SJSA1 (cell line): ENCODE measurements around the gene HIPK4. TPM values are rescaled to one million over a fixed set of nuclear protein-coding genes. Genes with fewer than 3 reads are reported as not detected.
"Not testable (repeated sequence)": the region's sequence is repeated elsewhere in the genome, so short reads cannot be mapped to it uniquely, and the experiment has no call there.

Experiments
- DNase-seq, 2 experiments: peaks; one replicate each; pipeline ENCODE4 v3.0.0-alpha.2; 2015 to 2020; ENCODE audit warnings: low spot score in 2 of 2, low read depth in 1 of 2
- H3K27ac ChIP-seq: fragments of 250-450 bp; sonication (Bioruptor Pico); 2 replicates; pipeline ENCODE4 v1.5.1; 2020; ENCODE audit warnings: mild to moderate bottlenecking, moderate library complexity
- H3K27me3 ChIP-seq: fragments of 250-450 bp; sonication (Bioruptor Pico); replicated peaks from 2 replicates; pipeline ENCODE4 v1.5.1; 2020; ENCODE audit warnings: mild to moderate bottlenecking, moderate library complexity
- H3K36me3 ChIP-seq: fragments of 250-450 bp; sonication (Bioruptor Pico); 2 replicates; pipeline ENCODE4 v1.5.1; 2020; ENCODE audit warnings: mild to moderate bottlenecking
- H3K4me1 ChIP-seq: fragments of 250-450 bp; sonication (Bioruptor Pico); replicated peaks from 2 replicates; pipeline ENCODE4 v1.6.1; 2021; ENCODE audit warnings: mild to moderate bottlenecking
- H3K4me3 ChIP-seq: fragments of 250-450 bp; sonication (Bioruptor Pico); 2 replicates; pipeline ENCODE4 v1.5.1; 2020; ENCODE audit warnings: mild to moderate bottlenecking
- H3K9me3 ChIP-seq: fragments of 250-450 bp; sonication (Bioruptor Pico); replicated peaks from 2 replicates; pipeline ENCODE4 v1.5.1; 2020; ENCODE audit warnings: mild to moderate bottlenecking
- total RNA-seq: library from RNA; depleted of rRNA; stranded (reverse); fragments of >200 nt; shearing (Covaris generic); gene quantifications from 2 replicates; pipeline ENCODE4 v1.2.3, GENCODE V29; 2014; rRNA removed

Gene HIPK4, protein sequence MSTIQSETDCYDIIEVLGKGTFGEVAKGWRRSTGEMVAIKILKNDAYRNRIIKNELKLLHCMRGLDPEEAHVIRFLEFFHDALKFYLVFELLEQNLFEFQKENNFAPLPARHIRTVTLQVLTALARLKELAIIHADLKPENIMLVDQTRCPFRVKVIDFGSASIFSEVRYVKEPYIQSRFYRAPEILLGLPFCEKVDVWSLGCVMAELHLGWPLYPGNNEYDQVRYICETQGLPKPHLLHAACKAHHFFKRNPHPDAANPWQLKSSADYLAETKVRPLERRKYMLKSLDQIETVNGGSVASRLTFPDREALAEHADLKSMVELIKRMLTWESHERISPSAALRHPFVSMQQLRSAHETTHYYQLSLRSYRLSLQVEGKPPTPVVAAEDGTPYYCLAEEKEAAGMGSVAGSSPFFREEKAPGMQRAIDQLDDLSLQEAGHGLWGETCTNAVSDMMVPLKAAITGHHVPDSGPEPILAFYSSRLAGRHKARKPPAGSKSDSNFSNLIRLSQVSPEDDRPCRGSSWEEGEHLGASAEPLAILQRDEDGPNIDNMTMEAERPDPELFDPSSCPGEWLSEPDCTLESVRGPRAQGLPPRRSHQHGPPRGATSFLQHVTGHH
- total RNA-seq: 0.08 TPM in 1 of 2 replicates, not detected in the other

- Histone ChIP-seq H3K27ac (no peak within 1 kb of the TSS), H3K4me3 (no peak within 1 kb of the TSS), H3K9me3 (no peaks in the 10 kb centered on the region), H3K4me1 (no peaks in the 10 kb centered on the region), H3K27me3 (no peaks in the 10 kb centered on the region), H3K36me3 (no peaks in the 10 kb centered on the region)
- no peak for DNase-seq
Measured at GRCh38 chr19:40390084-40390742, at the start of gene HIPK4. HIPK4 (minus strand) TSS chr19:40390181; CDS start chr19:40389902, 279 bp downstream.

DNA sequence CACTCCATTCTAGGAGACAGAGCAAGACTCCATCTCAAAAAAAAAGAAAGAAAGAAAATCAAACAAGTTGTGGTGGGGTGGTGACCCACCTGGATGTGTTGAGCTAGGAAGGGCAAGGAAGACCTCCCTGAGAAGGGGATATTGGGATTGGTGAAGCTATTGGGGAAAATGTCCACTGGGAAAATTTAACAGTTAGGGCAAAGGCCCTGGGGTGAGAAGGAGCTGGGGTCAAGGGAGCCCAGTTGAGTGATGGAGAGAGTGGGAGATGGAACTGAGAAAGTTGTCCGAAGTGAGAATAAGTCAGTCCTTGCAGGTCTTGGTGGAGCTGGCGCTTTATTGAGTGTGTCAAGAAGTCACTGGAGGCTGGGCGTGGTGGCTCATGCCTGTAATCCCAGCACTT lies 48.3 kb upstream of the HIPK4 start:
- Histone ChIP-seq H3K27ac (no peak overlapping the region), H3K36me3 (peaks cover 25% of the 10 kb centered on the region), H3K4me1 (peaks cover 19% of the 10 kb centered on the region), H3K4me3 (no peak overlapping the region), H3K27me3 (no peaks in the 10 kb centered on the region), H3K9me3 (no peaks in the 10 kb centered on the region)
- DNase-seq: no peak

GRCh38 chr19:40433391-40434216 lies 43.6 kb upstream of the HIPK4 start:
- Histone ChIP-seq H3K4me3 (peak overlapping the region; percentile 35), H3K9me3 (no peaks in the 10 kb centered on the region), H3K36me3 (no peaks in the 10 kb centered on the region), H3K4me1 (peaks cover 26% of the 10 kb centered on the region), H3K27ac (peak overlapping the region; percentile 88), H3K27me3 (no peaks in the 10 kb centered on the region)
- peak; percentile 89 to 92 for DNase-seq

DNA sequence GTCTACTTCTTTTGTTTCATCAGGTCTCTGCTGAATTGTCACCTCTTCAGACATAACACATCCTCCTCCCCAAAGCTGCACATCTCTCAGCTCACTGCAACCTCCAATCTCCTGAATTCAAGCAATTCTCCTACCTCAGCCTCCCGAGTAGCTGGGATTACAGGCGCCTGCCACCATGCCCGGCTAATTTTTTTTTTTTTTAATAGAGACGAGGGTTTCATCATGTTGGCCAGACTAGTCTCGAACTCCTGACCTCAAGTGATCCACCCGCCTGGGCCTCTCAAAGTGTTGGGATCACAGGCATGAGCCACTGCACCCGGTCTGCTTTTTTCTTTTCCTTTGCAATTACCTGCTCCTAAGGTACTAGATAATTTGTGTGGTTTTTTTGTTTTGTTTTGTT lies 42.8 kb upstream of the HIPK4 start:
- not testable (repeated sequence) for H3K36me3 ChIP-seq, DNase-seq, H3K27me3 ChIP-seq, H3K9me3 ChIP-seq
- H3K4me3 ChIP-seq: peak overlapping the region; percentile 35
- peaks cover 26% of the 10 kb centered on the region for H3K4me1 ChIP-seq
- peak overlapping the region; percentile 88 for H3K27ac ChIP-seq

DNA sequence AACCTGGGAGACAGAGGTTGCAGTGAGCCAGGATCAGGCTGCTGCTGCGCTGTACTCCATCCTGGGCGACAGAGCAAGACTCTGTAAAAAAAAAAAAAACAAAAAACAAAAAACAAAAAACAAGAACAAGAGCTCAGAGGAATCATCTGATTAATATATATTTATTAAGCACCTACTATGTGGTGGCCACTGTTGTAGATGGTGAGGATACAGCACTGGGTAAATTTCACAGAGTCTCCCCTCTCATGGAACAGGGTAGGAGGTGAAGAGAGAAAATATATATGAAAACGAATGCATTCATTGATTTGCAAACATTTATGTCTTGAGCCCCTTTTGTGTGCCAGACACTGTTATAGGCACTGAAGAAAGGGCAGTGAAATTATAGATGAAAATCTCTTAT lies 41.7 kb upstream of the HIPK4 start:
- H3K4me1 ChIP-seq: peaks cover 26% of the 10 kb centered on the region
- H3K4me3 ChIP-seq: no peak overlapping the region
- no peak for DNase-seq
- H3K27ac ChIP-seq: no peak overlapping the region
- H3K9me3 ChIP-seq: no peaks in the 10 kb centered on the region
- H3K36me3 ChIP-seq: no peaks in the 10 kb centered on the region
- H3K27me3 ChIP-seq: no peaks in the 10 kb centered on the region

DNA sequence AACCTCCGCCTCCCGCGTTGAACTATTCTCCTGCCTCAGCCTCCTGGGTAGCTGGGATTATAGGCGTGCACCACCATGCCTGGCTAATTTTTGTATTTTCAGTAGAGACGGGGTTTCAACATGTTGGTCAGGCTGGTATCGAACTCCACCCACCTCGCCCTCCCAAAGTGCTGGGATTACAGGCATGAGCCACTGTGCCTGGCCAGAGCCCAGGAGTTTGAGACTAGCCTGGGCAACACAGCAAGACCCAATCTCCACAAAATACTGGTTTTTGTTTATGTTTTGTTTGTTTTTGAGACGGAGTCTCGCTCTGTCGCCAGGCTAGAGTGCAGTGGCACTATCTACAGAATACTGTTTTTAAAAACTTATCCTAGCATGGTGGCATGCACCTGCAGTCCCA lies 40.3 kb upstream of the HIPK4 start:
- not testable (repeated sequence) for H3K27me3 ChIP-seq, H3K4me3 ChIP-seq, H3K27ac ChIP-seq, DNase-seq, H3K36me3 ChIP-seq, H3K9me3 ChIP-seq
- H3K4me1 ChIP-seq: peaks cover 26% of the 10 kb centered on the region

GRCh38 chr19:40428197-40428596 lies 38.2 kb upstream of the HIPK4 start:
- not testable (repeated sequence) for H3K27me3 ChIP-seq, H3K9me3 ChIP-seq

GRCh38 chr19:40425450-40426287 lies 35.7 kb upstream of the HIPK4 start, which contains the start of gene SERTAD1:
SERTAD1 (minus strand) TSS chr19:40425992; CDS start chr19:40423546, 2,446 bp downstream.
- DNase-seq: peak; percentile 99
- peaks cover 22% of the 10 kb centered on the region for H3K36me3 ChIP-seq
- H3K27ac ChIP-seq: peak within 1 kb of the TSS; percentile 88
- H3K27me3 ChIP-seq: no peaks in the 10 kb centered on the region
- no peaks in the 10 kb centered on the region for H3K9me3 ChIP-seq
- peaks cover 10% of the 10 kb centered on the region for H3K4me1 ChIP-seq
- H3K4me3 ChIP-seq: peak within 1 kb of the TSS; percentile 66

More at GRCh38 chr19:40428197-40428596, 38.2 kb upstream of the HIPK4 start:
- H3K4me3 ChIP-seq, H3K27ac ChIP-seq, H3K36me3 ChIP-seq, DNase-seq: not testable (repeated sequence)
- H3K4me1 ChIP-seq: peaks cover 13% of the 10 kb centered on the region

DNA sequence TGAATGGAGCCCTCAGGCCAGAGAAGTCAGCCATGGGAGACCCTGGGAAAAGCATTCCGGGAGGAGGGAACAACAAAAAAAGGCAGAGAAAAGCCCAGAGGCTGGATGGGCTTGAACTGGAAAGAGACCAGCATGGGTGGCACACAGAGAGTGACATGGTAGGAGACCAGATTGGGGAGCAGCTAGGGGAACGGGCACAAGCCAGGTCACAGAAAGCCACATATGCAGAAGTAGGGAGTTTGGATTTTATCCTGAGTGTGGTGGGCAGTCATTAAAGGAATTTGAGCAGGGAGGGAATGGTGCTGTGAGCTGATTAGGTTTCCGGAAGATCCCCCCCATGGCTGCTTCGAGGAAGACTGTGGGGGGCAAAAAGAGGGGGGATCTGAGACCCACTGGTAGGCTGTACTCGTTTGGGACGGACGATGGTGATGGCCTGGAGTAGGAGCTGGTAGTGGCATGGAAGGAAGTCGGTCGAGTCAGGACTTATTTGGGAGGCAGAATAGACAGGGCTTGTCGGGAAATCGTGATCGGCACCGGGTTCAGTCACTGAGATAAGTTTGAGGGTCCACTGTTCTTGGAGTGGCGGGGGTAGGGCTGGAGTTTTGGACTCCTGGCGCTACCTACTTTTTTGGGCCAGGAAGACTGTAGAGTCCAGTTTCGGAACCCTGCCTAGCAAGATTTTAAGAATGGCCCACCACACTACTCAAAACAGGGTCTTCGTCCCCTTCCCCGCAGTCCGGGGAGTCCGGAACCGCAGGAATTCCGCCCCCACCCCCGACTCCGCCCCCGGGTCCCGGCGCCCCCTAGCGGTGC lies 34.9 kb upstream of the HIPK4 start:
- H3K9me3 ChIP-seq: no peaks in the 10 kb centered on the region
- DNase-seq: peak in 1 of 2 experiments; percentile 44

DNA sequence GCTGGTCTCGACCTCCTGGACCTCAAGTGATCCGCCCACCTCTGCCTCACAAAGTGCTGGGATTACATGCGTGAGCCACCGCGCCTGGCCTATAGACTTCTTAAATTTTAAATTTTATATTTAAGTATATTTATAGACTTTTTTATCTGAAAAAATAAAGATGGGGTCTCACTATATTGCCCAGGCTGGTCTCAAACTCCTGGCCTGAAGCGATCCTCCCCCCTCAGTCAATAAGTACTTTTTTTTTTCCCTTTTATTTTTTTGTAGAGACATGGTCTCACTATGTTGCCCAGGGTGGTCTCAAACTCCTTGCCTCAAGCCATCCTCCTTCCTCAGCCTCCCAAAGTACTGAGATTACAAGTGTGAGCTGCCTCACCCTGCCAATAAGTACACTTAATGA lies 34.0 kb upstream of the HIPK4 start:
- Histone ChIP-seq H3K4me3 (no peak overlapping the region), H3K27ac (no peak overlapping the region), H3K27me3 (no peaks in the 10 kb centered on the region), H3K9me3 (no peaks in the 10 kb centered on the region), H3K4me1 (peaks cover 10% of the 10 kb centered on the region), H3K36me3 (peaks cover 22% of the 10 kb centered on the region)
- no peak for DNase-seq

More for the DNA sequence above, 34.9 kb upstream of the HIPK4 start:
- Histone ChIP-seq H3K27ac (peak overlapping the region; percentile 88), H3K27me3 (no peaks in the 10 kb centered on the region), H3K4me3 (peak overlapping the region; percentile 66), H3K36me3 (peaks cover 22% of the 10 kb centered on the region), H3K4me1 (peaks cover 10% of the 10 kb centered on the region)

GRCh38 chr19:40422748-40423566 lies 33.0 kb upstream of the HIPK4 start:
- Histone ChIP-seq H3K27me3 (no peaks in the 10 kb centered on the region), H3K27ac (no peak overlapping the region), H3K4me1 (peaks cover 10% of the 10 kb centered on the region), H3K9me3 (no peaks in the 10 kb centered on the region), H3K36me3 (peaks cover 22% of the 10 kb centered on the region), H3K4me3 (no peak overlapping the region)
- no peak for DNase-seq
